Tibial nerve (tissue), 4 donors: Measurements from ENCODE around the gene STK10. TPM values are rescaled to one million over a fixed set of nuclear protein-coding genes. Genes with fewer than 3 reads are reported as not detected.

Experiments used
- DNase-seq, 2 donors: peaks; one replicate each; pipeline ENCODE4 v3.0.0-alpha.2; 2019; ENCODE audit warnings: low spot score in 2 of 2
- H3K27ac ChIP-seq, 4 donors: fragments of 200-600 bp; sonication (generic) in 3 of 4; one replicate each; pipeline ENCODE4 v1.5.1; 2017 to 2019; ENCODE audit warnings: mild to moderate bottlenecking in 1 of 4
- H3K27me3 ChIP-seq, 2 donors: fragments of 200-600 bp; sonication (generic) in 1 of 2; one replicate each; pipeline versions ENCODE4 v1.5.1 to v1.6.0; 2017 to 2019
- H3K36me3 ChIP-seq, 3 donors: fragments of 200-600 bp; sonication (generic); one replicate each; pipeline ENCODE4 v1.5.1; 2018 to 2019
- H3K4me1 ChIP-seq, 4 donors: fragments of 200-600 bp; sonication (generic) in 3 of 4; one replicate each; pipeline ENCODE4 v1.5.1; 2017 to 2019
- H3K4me3 ChIP-seq, 4 donors: fragments of 200-600 bp; sonication (generic) in 3 of 4; one replicate each; pipeline ENCODE4 v1.5.1; 2017 to 2019; ENCODE audit warnings: mild to moderate bottlenecking in 1 of 4, moderate library complexity in 1 of 4
- H3K9me3 ChIP-seq, 4 donors: fragments of 200-600 bp; sonication (generic) in 3 of 4; one replicate each; pipeline ENCODE4 v1.5.1; 2017 to 2019
- EP300 ChIP-seq, 2 donors: sonication (generic); formaldehyde crosslinking; IDR thresholded peaks; one replicate each; pipeline ENCODE4 v1.6.1; 2017; ENCODE audit warnings: antibody characterized with exemption in 2 of 2, mild to moderate bottlenecking in 1 of 2
- POLR2A ChIP-seq, 2 donors: fragments of 450-650 bp; IDR thresholded peaks; one replicate each; pipeline ENCODE4 v1.6.1; 2017; ENCODE audit warnings: antibody characterized with exemption in 2 of 2, mild to moderate bottlenecking in 2 of 2, moderate library complexity in 2 of 2
- WGBS, 2 donors: methylation state at CpG; one replicate each; pipeline ENCODE4 v1.1.5; 2018; 5-methylcytosine and 5-hydroxymethylcytosine counted together
- total RNA-seq, 4 donors: library from RNA; depleted of rRNA; stranded (reverse); fragments of >200 nt; gene quantifications; one replicate each; pipeline ENCODE4 v1.1.0, GENCODE V29; 2016
- TF ChIP-seq, protein P1 (sequence below), 5 experiments: fragments of 200-600 bp in 3 of 5; fragments of 450-650 bp in 2 of 5; sonication (generic) in 3 of 5; IDR thresholded peaks; one replicate each; pipeline ENCODE4 v1.5.1; 2016 to 2019; ENCODE audit warnings: antibody characterized with exemption in 5 of 5, mild to moderate bottlenecking in 3 of 5, moderate library complexity in 2 of 5

Gene STK10
- total RNA-seq, 4 donors from 2014 or later, result 35.4 to 75.6 (median 48.0) TPM

DNA sequence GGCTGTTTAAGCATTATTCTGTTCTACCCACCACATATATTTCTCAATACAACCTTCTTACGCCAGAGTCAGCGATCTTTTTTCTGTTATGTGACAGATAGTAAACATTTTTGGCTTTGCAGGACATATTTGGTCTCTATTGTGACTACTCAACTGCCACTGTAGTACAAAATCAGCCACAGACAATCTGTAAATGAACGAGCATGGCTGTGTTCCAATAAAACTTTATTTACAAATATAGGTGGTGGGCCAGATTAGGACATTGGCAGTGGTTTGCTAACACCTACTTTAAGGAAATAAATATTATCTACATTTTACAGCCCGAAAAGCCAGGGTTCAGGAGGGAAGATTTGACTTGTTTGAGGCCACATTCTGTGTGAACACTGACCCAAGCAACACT, 141.4 kb downstream of the STK10 start:
- H3K27me3 ChIP-seq, result no peaks in the 10 kb centered on the region
- no peak for DNase-seq
- WGBS, 2 donors, result 93% methylated on average over 4 of the region's 4 CpGs
- H3K4me1 ChIP-seq, result peaks cover 0 to 13% (median 2%) of the 10 kb centered on the region in 4 donors
- TF ChIP-seq POLR2A (IDR thresholded peaks at IDR 0.05) (no peak), EP300 (IDR thresholded peaks at IDR 0.05) (no peak)
- TF ChIP-seq, protein P1, sequence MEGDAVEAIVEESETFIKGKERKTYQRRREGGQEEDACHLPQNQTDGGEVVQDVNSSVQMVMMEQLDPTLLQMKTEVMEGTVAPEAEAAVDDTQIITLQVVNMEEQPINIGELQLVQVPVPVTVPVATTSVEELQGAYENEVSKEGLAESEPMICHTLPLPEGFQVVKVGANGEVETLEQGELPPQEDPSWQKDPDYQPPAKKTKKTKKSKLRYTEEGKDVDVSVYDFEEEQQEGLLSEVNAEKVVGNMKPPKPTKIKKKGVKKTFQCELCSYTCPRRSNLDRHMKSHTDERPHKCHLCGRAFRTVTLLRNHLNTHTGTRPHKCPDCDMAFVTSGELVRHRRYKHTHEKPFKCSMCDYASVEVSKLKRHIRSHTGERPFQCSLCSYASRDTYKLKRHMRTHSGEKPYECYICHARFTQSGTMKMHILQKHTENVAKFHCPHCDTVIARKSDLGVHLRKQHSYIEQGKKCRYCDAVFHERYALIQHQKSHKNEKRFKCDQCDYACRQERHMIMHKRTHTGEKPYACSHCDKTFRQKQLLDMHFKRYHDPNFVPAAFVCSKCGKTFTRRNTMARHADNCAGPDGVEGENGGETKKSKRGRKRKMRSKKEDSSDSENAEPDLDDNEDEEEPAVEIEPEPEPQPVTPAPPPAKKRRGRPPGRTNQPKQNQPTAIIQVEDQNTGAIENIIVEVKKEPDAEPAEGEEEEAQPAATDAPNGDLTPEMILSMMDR (IDR thresholded peaks at IDR 0.05), result no peak
- H3K4me3 ChIP-seq, result no peak overlapping the region
- no peak overlapping the region for H3K27ac ChIP-seq
- no peaks in the 10 kb centered on the region for H3K9me3 ChIP-seq
- H3K36me3 ChIP-seq, result peaks cover 0 to 68% (median 7%) of the 10 kb centered on the region in 3 donors

DNA sequence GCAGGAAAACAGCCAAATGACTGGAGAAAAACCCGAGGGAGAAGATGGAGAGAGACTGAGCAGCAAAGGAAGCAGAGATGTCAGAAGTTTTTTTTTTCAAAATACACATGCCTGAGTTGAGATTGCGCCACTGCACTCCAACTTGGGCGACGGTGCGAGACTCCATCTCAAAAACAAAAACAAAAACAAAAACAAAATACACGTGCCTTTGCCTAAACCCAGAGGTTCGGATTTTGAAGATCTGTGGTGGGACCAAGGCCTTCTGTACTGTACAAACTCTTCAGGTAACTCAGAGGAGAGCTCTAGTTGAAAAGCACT, 142.8 kb downstream of the STK10 start:
- H3K9me3 ChIP-seq, result no peaks in the 10 kb centered on the region
- H3K36me3 ChIP-seq, result peaks cover 0 to 55% (median 7%) of the 10 kb centered on the region in 3 donors
- DNase-seq, result no peak
- no peak overlapping the region for H3K4me3 ChIP-seq
- H3K4me1 ChIP-seq, result peaks cover 0 to 15% (median 2%) of the 10 kb centered on the region in 4 donors
- WGBS, 2 donors, result 84 to 86% methylated on average over 7 of the region's 7 CpGs
- TF ChIP-seq, protein P1 (IDR thresholded peaks at IDR 0.05), result no peak
- TF ChIP-seq POLR2A (IDR thresholded peaks at IDR 0.05) (no peak), EP300 (IDR thresholded peaks at IDR 0.05) (no peak)
- H3K27me3 ChIP-seq, result no peaks in the 10 kb centered on the region
- H3K27ac ChIP-seq, result no peak overlapping the region

DNA sequence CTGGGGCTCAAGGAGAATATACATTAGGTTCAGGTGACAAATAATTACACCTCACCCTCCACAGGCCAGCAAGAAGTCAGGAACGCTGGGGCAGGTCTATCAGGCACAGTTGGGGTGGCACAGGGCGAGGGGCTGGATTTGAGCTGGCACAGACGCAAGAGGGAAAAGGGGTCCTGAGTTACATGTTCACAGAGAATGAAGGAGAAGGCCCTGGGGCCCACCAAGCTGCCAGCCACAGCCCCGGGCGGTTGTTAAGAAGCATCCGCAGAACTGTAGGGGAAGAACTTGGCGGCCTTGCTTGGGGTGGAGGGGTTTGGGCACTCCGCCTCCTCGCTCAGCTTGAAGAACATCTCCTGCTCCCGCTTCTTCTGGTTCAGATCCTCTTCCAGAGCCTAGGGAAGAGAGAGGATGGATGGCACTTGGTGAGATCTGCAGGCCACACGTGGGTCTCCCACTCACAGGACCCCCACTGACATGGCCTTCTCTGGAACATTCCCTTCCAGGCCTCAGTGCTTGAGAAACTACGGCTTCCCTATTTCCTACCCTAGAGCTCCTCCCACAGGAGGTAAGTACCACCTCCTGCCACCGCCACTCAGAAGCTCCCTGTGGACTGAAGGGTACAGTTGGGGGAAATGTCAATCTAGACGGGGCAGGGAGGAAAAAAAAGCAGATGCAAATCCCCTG, 143.3 kb downstream of the STK10 start:
- no peak for DNase-seq
- no peaks in the 10 kb centered on the region for H3K9me3 ChIP-seq
- 83 to 85% methylated on average over 14 of the region's 14 CpGs for WGBS, 2 donors
- TF ChIP-seq POLR2A (IDR thresholded peaks at IDR 0.05), result no peak
- TF ChIP-seq, protein P1 (IDR thresholded peaks at IDR 0.05), result no peak
- TF ChIP-seq EP300 (IDR thresholded peaks at IDR 0.05), result no peak
- H3K27me3 ChIP-seq, result no peaks in the 10 kb centered on the region
- H3K4me3 ChIP-seq, result no peak overlapping the region
- peak overlapping the region in 2 of 4 donors; percentile 5 to 23 for H3K27ac ChIP-seq
- peaks cover 0 to 20% (median 2%) of the 10 kb centered on the region in 4 donors for H3K4me1 ChIP-seq
- peaks cover 0 to 50% (median 5%) of the 10 kb centered on the region in 3 donors for H3K36me3 ChIP-seq

DNA sequence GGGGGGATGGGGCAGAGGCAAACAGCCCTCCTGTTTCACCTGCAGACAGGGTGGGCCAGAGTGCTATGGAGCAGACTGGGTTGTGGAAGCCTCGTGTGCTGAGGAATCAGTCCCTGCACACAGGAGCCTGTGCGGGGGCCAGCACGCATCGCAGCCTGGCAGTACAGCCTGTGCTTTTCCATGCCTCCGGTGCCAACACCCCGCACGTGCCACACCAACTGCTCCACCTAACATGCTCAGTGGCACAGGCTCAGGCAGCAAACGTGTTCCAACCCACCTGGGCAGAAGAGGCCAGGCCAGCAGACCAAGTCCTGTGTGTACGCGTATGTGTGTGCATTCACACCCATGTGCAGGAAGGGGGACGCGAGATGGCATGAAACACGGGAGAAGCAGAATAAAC, 144.2 kb downstream of the STK10 start:
- Histone ChIP-seq H3K4me3 (no peak overlapping the region), H3K27me3 (no peaks in the 10 kb centered on the region), H3K9me3 (no peaks in the 10 kb centered on the region), H3K4me1 (peaks cover 0 to 22% (median 1%) of the 10 kb centered on the region in 4 donors), H3K36me3 (peaks cover 0 to 41% (median 0%) of the 10 kb centered on the region in 3 donors), H3K27ac (no peak overlapping the region)
- 69 to 74% methylated on average over 10 to 13 of the region's 13 CpGs for WGBS, 2 donors
- DNase-seq, result no peak
- TF ChIP-seq POLR2A (IDR thresholded peaks at IDR 0.05), result no peak

DNA sequence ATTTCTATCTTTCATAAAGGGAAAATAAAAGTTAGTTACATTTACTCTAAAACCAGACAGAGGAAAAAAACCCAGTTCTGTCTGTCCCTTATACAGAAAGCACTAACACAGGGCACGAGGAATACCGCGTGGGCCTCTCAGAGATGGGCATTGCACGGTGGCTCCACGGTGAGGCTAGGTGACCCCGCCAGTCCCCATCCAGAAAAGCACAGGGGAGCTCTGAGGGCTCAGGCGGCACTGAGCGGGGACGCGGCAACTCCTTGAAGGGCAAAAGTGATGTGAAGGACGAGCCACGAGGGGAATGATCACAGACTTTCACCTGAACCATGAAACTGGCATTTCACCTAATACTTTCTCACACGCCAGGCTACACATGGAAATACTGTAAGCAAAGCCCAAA, 145.8 kb downstream of the STK10 start:
- Histone ChIP-seq H3K9me3 (no peaks in the 10 kb centered on the region), H3K4me3 (no peak overlapping the region), H3K27ac (no peak overlapping the region), H3K4me1 (peaks cover 0 to 18% (median 0%) of the 10 kb centered on the region in 4 donors), H3K27me3 (no peaks in the 10 kb centered on the region), H3K36me3 (peaks cover 0 to 28% (median 0%) of the 10 kb centered on the region in 3 donors)
- WGBS, 2 donors, result 86% methylated on average over 13 of the region's 13 CpGs
- TF ChIP-seq EP300 (IDR thresholded peaks at IDR 0.05) (no peak), POLR2A (IDR thresholded peaks at IDR 0.05) (no peak)
- TF ChIP-seq, protein P1 (IDR thresholded peaks at IDR 0.05), result no peak
- no peak for DNase-seq
